Measurements from ENCODE around the gene FHDC1.

DNA sequence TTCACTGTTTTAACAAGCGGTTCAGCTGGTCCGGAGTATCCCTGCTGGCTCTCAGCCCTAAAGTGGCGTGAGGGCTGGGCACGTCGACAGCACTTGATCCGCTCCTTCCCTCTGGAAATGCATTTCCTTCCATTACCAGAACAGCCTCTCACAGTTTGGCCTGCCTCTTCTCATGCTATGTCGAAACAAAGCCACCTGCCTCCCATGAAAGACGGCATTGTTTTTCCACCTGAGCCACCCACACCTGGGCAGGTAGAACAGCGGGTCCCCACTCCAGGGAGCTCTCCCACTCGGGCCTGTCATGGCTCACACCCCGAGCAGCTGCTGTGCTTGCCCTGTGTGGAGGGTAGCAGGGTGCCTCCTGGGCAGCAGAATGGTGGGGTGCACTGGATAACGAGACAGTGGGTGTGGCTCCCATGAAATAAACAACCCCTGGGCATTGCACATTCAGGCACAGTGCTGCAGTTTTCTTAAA, 86.2 kb downstream of the FHDC1 start:
- TF ChIP-seq, protein P1, sequence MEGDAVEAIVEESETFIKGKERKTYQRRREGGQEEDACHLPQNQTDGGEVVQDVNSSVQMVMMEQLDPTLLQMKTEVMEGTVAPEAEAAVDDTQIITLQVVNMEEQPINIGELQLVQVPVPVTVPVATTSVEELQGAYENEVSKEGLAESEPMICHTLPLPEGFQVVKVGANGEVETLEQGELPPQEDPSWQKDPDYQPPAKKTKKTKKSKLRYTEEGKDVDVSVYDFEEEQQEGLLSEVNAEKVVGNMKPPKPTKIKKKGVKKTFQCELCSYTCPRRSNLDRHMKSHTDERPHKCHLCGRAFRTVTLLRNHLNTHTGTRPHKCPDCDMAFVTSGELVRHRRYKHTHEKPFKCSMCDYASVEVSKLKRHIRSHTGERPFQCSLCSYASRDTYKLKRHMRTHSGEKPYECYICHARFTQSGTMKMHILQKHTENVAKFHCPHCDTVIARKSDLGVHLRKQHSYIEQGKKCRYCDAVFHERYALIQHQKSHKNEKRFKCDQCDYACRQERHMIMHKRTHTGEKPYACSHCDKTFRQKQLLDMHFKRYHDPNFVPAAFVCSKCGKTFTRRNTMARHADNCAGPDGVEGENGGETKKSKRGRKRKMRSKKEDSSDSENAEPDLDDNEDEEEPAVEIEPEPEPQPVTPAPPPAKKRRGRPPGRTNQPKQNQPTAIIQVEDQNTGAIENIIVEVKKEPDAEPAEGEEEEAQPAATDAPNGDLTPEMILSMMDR (IDR thresholded peaks at IDR 0.05 in 4 of 5, conservative IDR thresholded peaks at IDR 0.05 in 1 of 5) = no peak
- no peak for TF ChIP-seq POLR2A (IDR thresholded peaks at IDR 0.05)

Data from gastrocnemius medialis (tissue), 4 donors.